Activated naive CD4-positive, alpha-beta T cell treated with Interleukin-2 at 50 U/mL for 16 hours (primary cell): ENCODE data around the gene ZNF827.
A peak's percentile ranks its signal among the peaks of the same experiment; 100 is the strongest.

Experiments used
- DNase-seq: peaks from one replicate; pipeline ENCODE4 v3.0.0-alpha.2; 2020

The ZNF827 gene, protein sequence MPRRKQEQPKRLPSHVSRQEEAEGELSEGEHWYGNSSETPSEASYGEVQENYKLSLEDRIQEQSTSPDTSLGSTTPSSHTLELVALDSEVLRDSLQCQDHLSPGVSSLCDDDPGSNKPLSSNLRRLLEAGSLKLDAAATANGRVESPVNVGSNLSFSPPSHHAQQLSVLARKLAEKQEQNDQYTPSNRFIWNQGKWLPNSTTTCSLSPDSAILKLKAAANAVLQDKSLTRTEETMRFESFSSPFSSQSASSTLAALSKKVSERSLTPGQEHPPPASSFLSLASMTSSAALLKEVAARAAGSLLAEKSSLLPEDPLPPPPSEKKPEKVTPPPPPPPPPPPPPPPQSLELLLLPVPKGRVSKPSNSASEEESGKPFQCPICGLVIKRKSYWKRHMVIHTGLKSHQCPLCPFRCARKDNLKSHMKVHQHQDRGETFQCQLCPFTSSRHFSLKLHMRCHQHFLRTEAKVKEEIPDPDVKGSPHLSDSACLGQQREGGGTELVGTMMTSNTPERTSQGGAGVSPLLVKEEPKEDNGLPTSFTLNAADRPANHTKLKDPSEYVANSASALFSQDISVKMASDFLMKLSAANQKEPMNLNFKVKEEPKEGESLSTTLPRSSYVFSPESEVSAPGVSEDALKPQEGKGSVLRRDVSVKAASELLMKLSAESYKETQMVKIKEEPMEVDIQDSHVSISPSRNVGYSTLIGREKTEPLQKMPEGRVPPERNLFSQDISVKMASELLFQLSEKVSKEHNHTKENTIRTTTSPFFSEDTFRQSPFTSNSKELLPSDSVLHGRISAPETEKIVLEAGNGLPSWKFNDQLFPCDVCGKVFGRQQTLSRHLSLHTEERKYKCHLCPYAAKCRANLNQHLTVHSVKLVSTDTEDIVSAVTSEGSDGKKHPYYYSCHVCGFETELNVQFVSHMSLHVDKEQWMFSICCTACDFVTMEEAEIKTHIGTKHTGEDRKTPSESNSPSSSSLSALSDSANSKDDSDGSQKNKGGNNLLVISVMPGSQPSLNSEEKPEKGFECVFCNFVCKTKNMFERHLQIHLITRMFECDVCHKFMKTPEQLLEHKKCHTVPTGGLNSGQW

DNA sequence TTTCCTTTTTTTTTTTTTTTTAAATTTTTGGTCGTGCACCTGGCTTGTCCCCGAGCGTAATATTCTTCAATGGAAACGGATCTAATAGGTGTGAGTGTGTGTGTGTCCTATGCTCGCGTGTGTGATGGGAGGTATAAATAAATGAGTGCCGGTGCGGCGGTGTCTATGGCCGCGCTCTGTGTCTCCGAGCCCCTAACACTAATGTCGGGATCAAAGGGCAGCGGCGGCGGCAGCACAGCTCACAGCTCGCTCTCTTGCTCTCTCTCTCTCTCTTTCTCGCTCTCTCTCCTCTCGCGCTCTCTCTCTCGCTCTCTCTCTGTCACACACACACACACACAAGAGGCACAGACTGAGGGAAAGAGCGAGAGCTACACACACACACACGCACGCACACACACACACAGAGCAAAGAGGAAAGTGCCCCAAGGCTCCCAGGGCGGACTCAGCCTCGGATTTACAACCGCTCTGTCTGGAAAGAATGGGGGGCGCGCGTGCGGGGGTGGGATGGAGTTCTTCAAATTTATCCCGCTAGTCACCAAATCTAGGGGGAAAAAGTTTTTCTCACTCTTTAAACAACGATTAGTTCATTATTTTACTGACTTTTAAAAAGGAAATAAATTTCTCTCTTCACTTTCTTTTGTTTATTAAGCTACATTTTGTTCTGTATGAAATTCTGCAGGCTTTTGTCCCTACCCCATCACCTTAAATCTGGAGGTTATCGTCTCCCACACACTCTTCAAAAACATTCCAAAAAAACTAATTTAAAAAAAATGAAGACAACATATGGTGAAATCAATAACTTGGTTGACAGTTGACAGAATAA lies at the start of gene ZNF827:
ZNF827 (minus strand) TSS at position 206 of the 823 bp plus-strand sequence. CDS start 416 bp downstream, outside the sequence.
- peak; percentile 60 for DNase-seq

DNA sequence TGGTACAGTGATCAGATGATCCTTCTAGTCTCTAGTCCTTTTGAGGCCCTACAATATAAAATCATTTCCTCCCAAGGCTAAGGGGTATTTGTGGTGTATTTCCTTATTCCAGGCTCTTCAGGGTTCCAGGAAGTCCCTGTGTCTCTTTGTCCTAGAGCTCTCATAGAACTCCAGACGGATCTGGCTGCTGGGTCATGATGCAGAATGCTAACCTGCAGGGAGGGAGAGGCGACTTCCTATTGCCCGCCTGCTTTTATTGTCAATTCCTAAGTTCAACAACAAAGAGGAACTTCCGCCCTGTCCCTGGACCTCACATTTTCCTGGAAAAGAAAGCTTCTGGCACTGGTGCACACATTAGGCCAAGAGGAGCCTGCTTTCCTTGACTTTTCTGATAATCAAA lies 45.9 kb upstream of the ZNF827 start:
- DNase-seq = no peak

DNA sequence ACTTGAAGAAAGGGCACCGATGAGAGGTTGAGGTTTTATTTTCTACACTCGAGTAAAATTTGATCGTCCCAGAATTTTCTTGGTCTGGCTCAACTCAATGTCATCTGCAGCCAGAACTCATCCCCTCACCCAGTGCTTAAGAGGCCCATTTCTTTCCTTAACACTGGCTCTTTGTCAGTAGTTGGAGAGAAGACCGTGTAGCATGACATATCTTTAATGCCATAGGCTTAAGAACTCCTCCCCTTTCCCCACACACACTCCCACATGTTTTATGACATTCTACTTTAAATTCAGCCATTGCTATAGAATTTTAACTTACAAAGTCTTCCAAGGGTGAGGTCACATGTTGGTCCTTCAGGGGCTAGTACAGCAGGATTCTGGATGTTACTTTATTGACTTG lies 44.2 kb upstream of the ZNF827 start:
- DNase-seq = no peak

DNA sequence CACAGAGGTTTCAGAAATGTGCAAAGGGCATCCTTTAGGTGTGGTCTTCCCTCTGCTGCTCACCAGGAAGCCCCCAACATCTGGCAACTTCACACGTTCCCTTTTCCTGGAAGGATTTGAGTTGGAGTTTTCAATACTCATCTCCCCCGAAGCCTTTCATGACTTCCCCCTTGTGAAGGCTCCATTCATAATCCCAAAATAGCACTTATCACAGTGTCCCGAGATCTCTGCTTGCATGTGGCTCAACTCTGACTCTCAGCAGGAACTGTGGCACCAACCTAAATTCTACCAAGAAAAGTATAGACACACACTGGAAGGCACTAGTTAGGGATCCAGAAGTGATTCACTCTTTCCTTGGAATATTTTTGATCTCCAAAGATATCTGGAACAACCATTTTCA lies 40.5 kb upstream of the ZNF827 start:
- no peak for DNase-seq

DNA sequence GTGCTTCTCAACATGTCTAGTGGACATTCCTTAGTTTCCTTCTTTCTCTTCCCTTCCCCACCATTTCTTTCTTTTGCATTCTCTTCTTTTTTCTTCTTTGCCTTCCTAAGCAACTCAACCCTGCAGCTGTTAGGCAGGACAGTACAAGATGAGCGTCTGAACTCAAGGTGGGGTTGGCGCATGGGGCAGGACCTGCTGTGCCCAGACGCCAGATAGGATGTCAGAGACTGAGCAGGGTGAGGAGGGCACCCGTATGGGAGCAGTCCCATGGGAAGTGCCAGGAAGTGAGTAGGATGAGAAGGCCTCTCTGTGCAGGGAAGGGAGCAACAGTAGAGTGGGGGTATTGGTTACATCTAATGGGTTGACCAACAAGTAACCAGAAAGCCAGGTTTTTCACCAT lies 38.1 kb upstream of the ZNF827 start:
- DNase-seq = no peak

DNA sequence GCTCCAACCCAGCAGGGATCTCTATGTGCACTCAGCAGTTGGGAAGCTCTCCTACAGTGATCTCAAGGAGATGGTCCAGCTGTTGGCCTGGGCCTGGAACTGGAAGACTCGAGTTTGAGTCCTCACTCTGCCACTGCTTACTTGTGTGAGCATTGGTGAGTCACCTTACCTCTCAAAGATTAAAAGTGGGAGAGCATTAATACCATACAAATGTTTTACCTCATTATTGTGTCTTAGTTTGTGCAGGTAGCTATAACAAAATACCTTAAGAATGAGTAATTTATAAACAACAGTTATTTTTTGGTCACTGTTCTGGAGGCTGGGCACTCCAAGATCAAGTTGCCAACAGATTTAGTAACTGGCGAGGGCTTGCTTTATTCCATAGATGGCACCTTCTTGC lies 21.4 kb upstream of the ZNF827 start:
- no peak for DNase-seq

DNA sequence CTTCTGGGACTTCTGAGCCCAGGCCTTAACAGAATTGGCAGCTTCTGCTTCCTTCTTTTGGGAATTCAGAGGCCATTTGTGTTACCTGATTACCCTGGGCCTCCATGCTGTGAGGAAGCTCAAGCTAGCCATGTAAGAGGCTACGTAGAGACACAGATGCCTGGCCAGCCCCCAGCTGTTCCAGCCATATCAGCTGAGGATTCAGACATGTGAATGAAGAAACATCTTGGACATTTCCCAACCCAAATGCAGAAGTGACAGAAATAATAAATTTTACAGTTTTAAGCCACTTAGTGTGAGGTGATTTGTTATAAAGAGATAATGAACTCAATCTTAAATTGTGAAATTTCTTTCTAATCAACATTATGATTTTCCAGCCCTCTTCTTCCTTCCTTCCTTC lies 18.7 kb upstream of the ZNF827 start:
- DNase-seq = no peak

DNA sequence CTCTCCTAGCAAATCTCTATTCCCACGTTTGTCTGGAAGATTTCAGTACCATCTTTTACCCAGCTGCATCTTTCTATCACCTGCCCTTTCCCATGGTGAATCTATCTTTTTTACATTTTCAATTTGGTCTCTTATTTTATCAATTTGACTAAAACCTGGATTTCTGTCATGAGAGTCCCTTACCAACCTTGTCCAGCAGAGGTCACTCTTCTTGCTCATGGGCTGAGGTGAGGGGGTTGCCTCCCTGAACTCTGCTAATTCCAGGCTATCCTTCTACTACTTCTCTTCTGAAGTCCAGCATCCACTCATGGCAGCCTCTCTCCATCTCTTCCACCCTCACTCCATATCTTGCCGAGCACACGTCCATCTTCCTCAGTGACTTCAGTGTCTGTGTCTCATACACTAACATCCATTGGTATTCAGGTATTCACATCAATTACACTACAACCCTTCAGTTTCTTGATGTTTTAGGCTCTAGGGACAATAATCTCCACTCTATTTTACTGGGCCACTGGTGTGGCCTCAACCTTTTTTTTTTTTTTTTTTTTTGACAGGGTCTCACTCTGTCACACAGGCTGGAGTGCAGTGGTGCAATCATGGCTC lies 17.8 kb upstream of the ZNF827 start:
- peak; percentile 24 for DNase-seq

DNA sequence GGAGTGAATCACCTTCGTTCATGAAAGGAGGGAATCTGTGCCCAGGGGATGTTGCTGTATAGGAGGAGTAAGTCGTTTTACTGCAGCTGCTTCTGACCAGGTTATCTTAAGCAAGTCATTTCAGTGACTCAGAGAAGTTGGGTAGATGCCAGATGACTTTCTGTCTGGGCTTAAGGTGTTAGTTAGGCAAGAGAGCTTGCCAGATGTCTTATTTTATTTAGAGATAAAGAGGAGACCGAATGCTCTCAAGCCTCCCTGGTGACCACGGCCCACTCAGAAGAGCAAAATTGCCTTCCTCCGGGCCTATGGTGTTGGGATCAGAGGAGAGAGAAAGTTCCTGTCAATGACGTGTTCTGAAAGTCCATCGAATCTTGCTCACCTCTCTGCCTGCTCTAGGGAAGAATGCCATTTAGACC lies 16.3 kb upstream of the ZNF827 start:
- no peak for DNase-seq

DNA sequence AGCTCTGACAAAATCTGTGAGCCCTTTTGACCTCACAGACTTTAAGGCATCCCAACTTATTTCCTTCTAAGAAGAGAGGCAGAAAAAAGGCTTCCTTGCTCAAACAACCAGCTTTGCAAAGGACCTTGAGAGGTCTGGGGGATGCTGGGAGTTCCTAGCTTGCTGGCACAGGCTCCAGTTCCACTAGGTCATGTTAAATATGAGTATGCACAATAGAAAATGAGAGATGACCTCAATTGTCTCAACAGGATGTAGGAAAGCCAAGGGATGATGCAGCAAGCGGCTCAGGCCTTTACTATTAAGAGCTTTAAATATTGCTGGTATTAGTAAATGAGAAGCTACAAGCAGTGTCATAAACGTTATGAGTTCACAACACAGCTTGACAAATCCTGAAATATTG lies 13.3 kb upstream of the ZNF827 start:
- DNase-seq = no peak

DNA sequence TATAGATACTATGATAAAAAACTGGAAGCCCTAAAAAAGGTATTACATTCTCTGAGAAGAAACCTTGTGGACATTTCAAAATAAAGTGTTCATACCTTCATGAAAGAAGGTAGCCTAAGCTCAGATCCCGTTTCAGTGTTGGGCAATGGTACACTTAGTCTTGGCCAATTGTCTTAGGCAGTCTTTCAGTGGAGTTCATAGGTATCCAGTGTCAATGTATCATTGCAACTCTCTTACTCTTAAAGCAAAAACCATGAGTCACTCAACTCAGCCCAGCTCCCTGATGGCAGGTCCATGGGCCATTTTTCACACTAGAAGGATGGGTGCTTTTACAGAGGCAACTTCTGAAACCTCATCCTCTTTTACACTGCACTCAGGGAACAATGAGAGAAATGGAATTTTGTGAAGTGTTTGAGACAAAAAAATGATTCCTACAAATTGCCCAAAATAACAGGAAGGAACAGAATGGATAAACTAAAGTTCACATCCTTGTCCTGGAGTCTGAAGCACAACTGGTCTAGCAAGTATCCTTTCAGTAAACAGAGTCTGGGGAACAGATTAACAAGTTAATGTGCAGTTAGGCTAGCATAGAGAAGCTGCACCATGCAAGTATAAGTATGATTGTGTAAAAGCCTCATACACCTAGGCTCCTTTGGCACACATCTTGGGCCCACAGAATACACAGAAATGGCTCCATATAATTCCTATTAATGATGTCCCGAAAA lies 7.0 kb upstream of the ZNF827 start:
- DNase-seq = no peak

DNA sequence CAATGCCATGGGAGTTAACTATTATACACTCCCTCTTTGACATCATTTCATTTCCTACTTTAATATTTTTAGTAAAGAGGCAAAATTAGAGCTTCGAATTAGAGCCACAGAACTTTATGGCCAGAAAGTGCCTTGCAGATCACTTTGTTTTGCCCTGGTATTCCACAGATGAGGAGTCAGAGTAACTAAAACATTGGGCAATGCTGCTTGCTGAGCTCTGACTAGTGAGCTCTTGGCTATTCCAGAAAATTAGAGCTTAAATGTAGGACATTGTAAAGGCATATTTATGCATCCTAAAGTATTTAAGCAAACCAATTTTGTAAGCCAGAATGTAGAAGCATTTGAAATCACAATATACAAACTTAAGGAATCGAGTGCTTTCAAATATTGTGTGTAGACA lies 6.3 kb upstream of the ZNF827 start:
- DNase-seq = no peak

DNA sequence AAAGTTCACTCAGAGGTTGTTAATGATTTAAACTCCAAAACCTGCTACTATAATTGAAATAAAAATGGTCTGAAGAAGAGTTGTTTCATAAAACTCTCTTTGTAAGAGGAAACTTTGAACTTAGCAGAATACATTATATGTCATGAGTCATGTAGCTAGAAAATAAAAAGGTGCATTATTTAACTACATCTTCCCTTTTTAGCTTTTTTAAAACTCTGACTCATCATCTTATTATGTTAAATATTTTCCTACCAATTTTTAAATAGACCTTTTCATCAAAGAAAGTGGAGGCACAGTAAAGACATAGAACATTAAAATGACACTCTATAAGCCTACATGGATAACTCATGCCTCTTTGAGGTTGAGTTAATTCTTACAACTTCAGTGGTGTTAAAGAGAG lies 1.2 kb upstream of the ZNF827 start:
- DNase-seq = no peak

DNA sequence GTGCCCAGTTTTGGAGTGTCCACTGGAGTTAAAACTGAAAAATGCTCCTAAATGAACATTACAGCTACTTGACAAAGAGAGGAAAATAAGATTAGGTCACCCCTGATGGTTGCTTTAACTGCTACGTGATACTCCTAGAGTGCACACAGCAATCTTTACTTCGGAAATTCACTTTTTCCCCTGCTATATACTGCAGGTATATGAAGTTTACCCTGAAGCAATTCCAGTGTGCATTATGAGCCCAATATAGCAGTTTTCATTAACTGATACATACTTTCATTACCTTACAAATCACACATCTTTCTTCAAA lies 773 bp upstream of the ZNF827 start:
- DNase-seq = no peak

DNA sequence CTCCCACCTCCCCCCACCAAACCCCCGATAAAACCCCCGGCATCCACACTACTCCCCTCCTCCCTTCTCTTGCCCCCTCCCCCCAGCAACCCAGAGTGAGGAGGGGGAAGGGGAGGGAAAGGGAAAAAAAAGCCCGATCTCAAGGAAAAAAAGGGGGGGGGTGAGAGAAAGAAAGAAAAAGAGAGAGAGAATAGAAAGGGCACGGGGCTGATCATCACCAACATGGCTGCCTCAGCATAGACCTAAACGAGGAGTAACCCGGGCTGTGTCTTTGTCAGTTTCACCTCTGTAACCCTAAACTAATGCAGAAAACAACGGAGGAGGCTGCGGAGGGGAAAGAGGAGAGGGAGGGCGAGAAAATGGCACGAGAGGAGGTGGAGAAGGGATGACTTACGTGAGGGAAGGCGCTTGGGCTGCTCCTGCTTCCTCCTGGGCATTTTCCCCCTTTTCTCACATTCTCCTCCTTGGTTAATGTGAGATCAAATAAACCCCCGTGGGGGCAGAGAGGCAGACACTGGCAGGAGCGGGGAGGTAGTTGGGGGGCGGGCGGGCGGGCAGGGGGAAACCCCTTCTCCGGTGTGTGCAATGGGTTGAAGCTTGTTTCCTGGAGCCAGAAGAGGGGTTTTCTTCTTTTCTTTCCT lies 532 bp downstream of the ZNF827 start:
- DNase-seq = peak; percentile 53

DNA sequence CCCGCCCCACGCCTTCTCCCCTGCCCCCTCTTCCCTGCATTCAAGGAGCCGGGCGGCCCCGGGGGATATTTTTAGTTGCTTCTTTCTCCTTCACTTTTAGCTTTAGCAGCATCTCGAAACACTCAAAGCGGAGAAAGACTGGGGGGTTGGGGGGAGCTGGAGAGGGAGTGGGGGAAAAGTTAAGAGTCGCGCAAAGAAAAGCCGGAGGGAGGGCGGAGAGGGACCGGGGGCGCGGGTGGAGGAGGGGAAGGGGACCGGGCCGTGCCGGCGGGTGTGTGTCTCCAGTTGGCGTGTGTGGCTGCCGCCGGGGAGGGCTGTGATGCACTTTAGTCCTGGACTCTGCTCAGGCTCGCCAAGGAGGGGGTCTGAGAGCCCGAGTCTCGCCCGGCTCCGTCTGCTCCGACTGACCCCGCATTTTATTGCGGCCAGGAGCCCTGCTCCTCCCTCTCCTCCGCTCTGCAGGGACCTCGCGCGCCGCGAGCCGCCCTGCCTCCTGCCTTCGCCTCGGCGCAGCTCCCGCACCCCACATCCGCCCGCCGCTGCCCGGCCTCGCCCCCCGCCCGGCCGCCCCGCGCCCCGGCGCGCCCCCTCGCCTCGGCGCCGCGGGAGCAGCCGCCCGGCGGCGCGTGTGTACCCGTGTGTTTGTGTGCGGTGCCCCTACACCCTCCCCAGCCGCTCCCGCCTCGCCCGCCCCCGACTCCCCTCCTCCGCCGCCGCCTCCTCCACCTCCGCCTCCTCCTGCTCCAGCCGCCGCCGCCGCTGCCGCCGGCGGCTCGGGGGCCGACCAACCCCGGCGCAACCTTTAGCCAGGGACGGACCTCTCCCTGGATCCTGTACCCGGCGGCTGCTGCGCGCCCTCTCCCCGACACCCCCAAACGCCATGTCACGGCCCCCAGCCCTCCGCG lies 1.4 kb downstream of the ZNF827 start:
- DNase-seq = peak; percentile 49

DNA sequence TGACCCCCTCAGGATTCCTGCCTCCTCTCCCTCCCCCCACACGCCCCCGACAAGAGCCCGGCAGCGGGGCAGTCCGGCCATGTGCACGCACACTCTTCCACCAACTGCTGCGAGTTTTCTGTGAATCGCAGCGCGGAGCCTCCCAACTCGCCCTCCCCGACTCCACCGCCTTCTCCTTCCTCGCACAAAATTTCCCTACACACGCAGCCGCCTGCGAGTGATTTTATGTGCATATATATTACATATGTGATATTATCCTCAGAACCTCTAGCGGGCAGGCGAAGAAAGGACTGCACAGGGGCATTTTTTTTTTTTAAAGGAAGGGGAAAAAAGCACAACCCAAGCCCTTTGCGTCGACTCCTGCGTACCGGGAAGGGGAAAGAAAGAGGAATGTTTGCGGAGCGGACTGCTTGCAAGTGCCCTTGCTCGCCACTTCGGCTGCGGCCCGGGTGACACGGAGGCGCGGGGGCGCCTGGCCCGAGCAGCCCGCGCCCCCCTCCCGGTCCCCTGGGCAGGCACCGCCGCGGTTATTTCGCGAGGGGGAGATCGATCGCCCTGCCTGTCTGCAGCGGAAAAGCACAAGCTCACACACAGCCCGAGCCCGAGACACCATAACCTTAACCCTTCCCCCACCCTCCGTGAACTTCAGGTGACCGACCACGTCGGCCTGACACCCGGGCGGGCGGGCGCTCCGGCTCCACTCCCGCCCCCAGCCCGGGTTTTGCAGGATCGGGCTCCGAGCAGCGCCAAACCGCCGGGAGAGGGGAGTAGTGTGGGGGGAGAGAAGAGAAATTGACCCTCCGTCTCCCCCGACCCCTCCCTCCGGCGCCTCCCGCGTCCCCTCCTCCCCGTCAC lies 2.3 kb downstream of the ZNF827 start:
- peak; percentile 62 for DNase-seq

DNA sequence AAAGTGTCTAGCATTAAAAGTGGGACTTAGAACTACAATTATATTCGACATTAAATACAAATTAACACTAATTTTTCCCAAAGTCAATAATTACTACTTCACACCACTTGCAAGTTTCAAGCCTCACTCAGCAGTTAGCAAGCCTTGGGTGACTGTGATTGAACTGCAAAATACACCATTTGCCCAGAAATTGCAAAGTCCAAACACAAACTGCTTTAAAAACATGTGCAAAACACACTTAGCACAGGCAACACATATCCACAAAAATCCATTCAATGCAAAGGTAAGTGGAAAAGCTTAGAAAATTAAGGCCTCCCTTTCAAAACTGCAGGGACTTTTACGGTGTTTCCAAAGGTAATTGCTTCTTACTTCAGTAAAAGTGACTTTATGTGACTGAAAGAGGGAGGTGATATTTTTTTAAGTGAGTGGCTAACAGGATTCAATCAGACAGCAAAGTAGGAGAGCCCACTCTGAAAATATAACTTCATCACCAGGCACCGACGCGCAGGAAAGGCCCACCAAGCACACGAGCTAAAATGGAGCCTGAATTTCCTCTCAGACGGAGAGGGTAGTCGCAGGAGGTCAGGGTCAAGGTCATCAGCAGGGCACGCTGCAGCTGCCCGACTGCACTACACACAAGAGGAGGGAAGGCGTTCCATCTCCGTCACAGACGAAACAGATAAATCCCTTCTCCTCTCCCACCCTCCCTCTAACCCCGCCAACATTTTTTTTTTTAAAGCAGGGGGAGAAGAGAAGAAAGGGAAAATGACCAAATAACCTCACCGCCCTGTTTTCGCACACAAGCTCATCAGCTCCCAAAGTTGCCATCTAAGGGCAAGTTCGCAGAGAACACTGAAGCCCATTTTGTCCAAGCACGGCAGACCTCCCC lies 3.1 kb downstream of the ZNF827 start:
- DNase-seq = no peak
